Liver (tissue), 9 donors: ENCODE measurements around the gene THADA. TPM values are rescaled to one million over a fixed set of nuclear protein-coding genes. Genes with fewer than 3 reads are reported as not detected.

Experiments
- DNase-seq: peaks from one replicate; pipeline ENCODE4 v3.0.0-alpha.2; 2017; ENCODE audit warnings: low spot score
- H3K27ac ChIP-seq, 2 donors: one replicate each; pipeline ENCODE4 v1.7.0; 2013; ENCODE audit warnings: inconsistent platforms in 2 of 2, low read length in 2 of 2, control low read depth in 1 of 2, low read depth in 1 of 2, mild to moderate bottlenecking in 1 of 2
- H3K27me3 ChIP-seq, 4 donors: one replicate each; pipeline versions ENCODE4 v1.6.1 to v1.7.0; 2013; ENCODE audit warnings: low read length in 3 of 4, inconsistent platforms in 1 of 4, mild to moderate bottlenecking in 1 of 4, moderate library complexity in 1 of 4; ENCODE audit not compliant: control insufficient read depth in 4 of 4, insufficient read depth in 4 of 4
- H3K36me3 ChIP-seq, 4 donors: one replicate each; pipeline versions ENCODE4 v1.6.1 to v1.7.0; 2013; ENCODE audit warnings: low read length in 3 of 4, mild to moderate bottlenecking in 3 of 4, low read depth in 1 of 4, moderate library complexity in 1 of 4; ENCODE audit not compliant: control insufficient read depth in 4 of 4, insufficient read depth in 3 of 4
- H3K4me1 ChIP-seq, 4 donors: one replicate each; pipeline versions ENCODE4 v1.6.1 to v1.7.0; 2013; ENCODE audit warnings: low read length in 3 of 4, mild to moderate bottlenecking in 3 of 4, moderate library complexity in 1 of 4; ENCODE audit not compliant: control insufficient read depth in 4 of 4, insufficient read depth in 4 of 4
- H3K4me3 ChIP-seq, 3 donors: one replicate each; pipeline versions ENCODE4 v1.6.1 to v1.7.0; 2013; ENCODE audit warnings: low read length in 3 of 3, control low read depth in 1 of 3, low read depth in 1 of 3, mild to moderate bottlenecking in 1 of 3
- H3K9ac ChIP-seq, 2 donors: one replicate each; pipeline ENCODE4 v1.7.0; 2013; ENCODE audit warnings: low read length in 2 of 2, mild to moderate bottlenecking in 2 of 2, moderate library complexity in 2 of 2, control low read depth in 1 of 2, low read depth in 1 of 2
- H3K9me3 ChIP-seq, 4 donors: one replicate each; pipeline versions ENCODE4 v1.6.1 to v1.7.0; 2013; ENCODE audit warnings: low read length in 3 of 4; ENCODE audit not compliant: control insufficient read depth in 4 of 4
- EGR1 ChIP-seq, 2 donors: IDR thresholded peaks; 2 replicates each; pipeline ENCODE4 v1.6.1; 2016 to 2018; ENCODE audit warnings: antibody characterized with exemption in 2 of 2, low read depth in 2 of 2
- FOXA1 ChIP-seq: IDR thresholded peaks from 2 replicates; pipeline ENCODE4 v1.6.1; 2016; ENCODE audit warnings: antibody characterized with exemption
- FOXA2 ChIP-seq: IDR thresholded peaks from 2 replicates; pipeline ENCODE4 v1.6.1; 2016; ENCODE audit warnings: antibody characterized with exemption
- GABPA ChIP-seq, 2 donors: IDR thresholded peaks in 1 of 2; conservative IDR thresholded peaks in 1 of 2; 2 replicates each; pipeline ENCODE4 v1.6.1; 2016; ENCODE audit warnings: antibody characterized with exemption in 2 of 2, mild to moderate bottlenecking in 1 of 2, moderate library complexity in 1 of 2
- HNF4A ChIP-seq, 2 donors: conservative IDR thresholded peaks; 2 replicates each; pipeline ENCODE4 v1.6.1; 2016; ENCODE audit warnings: antibody characterized with exemption in 2 of 2, mild to moderate bottlenecking in 2 of 2
- HNF4G ChIP-seq: IDR thresholded peaks from 2 replicates; pipeline ENCODE4 v1.6.1; 2016; ENCODE audit warnings: antibody characterized with exemption
- JUND ChIP-seq, 2 donors: IDR thresholded peaks; 2 replicates each; pipeline ENCODE4 v1.6.1; 2016; ENCODE audit warnings: antibody characterized with exemption in 2 of 2
- NR2F2 ChIP-seq: IDR thresholded peaks from 2 replicates; pipeline ENCODE4 v1.6.1; 2016; ENCODE audit warnings: antibody characterized with exemption
- RAD21 ChIP-seq, 2 donors: IDR thresholded peaks; 2 replicates each; pipeline ENCODE4 v1.6.1; 2016; ENCODE audit warnings: antibody characterized with exemption in 2 of 2, mild to moderate bottlenecking in 2 of 2
- REST ChIP-seq: IDR thresholded peaks from 2 replicates; pipeline ENCODE4 v1.6.1; 2016; ENCODE audit warnings: antibody characterized with exemption, mild to moderate bottlenecking
- RXRA ChIP-seq, 2 donors: IDR thresholded peaks; 2 replicates each; pipeline ENCODE4 v1.6.1; 2017 to 2018; ENCODE audit warnings: antibody characterized with exemption in 2 of 2, mild to moderate bottlenecking in 1 of 2
- SP1 ChIP-seq: IDR thresholded peaks from 2 replicates; pipeline ENCODE4 v1.6.1; 2018; ENCODE audit warnings: antibody characterized with exemption, mild to moderate bottlenecking
- TAF1 ChIP-seq: conservative IDR thresholded peaks from 2 replicates; pipeline ENCODE4 v1.6.1; 2016; ENCODE audit warnings: antibody characterized with exemption, mild to moderate bottlenecking
- YY1 ChIP-seq: IDR thresholded peaks from 2 replicates; pipeline ENCODE4 v1.6.1; 2016; ENCODE audit warnings: antibody characterized with exemption, mild to moderate bottlenecking
- ZBTB33 ChIP-seq: IDR thresholded peaks from 2 replicates; pipeline ENCODE4 v1.6.1; 2016; ENCODE audit warnings: antibody characterized with exemption
- WGBS: extraction: QIAGEN DNeasy Blood & Tissue Kit; methylation state at CpG from one replicate; pipeline ENCODE4 v1.1.7; 2013; 5-methylcytosine and 5-hydroxymethylcytosine counted together
- polyA plus RNA-seq, 2 donors: library from polyadenylated mRNA; stranded (reverse) in 1 of 2; unstranded in 1 of 2; fragments of 200-250 nt in 1 of 2; fragments of >200 nt in 1 of 2; fragmentation: Nextera tagmentation in 1 of 2; extraction: Ambion mirVana in 1 of 2; gene quantifications; one replicate each; pipeline versions ENCODE4 v1.2.1 to v1.2.3, GENCODE V29; 2013 to 2015
- total RNA-seq, 2 donors: library from RNA; depleted of rRNA; stranded (reverse); fragments of >200 nt; gene quantifications; one replicate each; pipeline ENCODE4 v1.2.3, GENCODE V29; 2014
- TF ChIP-seq, protein P1 (sequence below): IDR thresholded peaks from 2 replicates; pipeline ENCODE4 v1.6.1; 2016; ENCODE audit warnings: antibody characterized with exemption
- TF ChIP-seq, protein P2 (sequence below): fragments of 150-350 bp; IDR thresholded peaks from 2 replicates; pipeline ENCODE4 v1.5.1; 2017; ENCODE audit warnings: improper control_type of control experiment, low read depth, low read length; ENCODE audit not compliant: missing input control
- TF ChIP-seq, protein P3 (sequence below): IDR thresholded peaks from 2 replicates; pipeline ENCODE4 v1.6.1; 2016; ENCODE audit warnings: antibody characterized with exemption
- donor health status: healthy.
- donor health status: healthy.
- donor health status: healthy.
- donor health status: healthy.
- donor health status: healthy.

The THADA gene
- total and polyA plus RNA-seq, 4 donors: 12.0 to 37.2 (median 22.3) TPM

DNA sequence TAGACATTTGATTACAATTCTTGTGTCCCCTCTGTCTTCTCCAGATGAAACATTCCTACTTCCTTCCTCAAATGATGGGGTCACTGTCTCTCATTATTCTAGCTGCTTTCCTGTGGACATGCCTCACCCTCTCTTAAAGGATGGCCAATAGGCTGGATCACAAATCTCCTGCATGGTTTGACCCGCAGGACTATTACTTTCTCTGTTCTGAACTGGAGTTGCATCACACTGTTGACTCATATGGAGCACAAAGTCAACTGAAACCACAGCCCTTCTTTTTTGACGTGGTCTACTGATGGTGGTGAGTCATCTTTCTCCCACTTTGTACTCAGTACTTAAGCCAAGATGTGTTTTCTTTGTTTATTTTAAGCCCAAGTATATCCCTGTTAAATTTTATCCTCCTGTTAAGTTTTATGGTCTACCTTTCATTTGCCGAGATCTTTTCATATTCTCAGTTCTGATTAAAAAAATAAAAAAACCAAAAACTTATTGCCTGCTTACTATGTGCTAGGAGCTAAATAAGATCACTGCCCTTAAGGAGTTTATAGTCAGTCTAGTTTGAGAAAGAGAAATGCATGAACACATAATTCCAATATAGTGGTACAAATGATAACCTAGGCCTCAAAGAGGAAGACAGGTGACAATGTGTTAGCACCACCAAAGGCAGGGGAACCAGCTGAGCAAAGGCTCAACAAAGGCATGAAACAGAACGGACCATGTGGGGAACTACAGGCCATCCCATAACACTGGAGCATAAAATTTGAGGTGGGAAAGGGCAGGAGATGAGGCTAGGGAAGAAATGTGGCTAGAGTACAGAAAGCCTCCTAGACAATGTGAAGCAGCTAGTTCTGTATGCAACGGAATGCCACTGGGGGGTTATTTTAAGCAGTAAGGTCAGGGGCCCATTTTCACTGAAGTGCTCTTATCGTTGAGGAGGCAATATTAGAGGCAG lies 301.8 kb downstream of the THADA start:
- Histone ChIP-seq H3K27me3 (no peaks in the 10 kb centered on the region), H3K4me3 (no peak overlapping the region), H3K9me3 (no peaks in the 10 kb centered on the region), H3K36me3 (no peaks in the 10 kb centered on the region), H3K9ac (peak overlapping the region in 1 of 2 donors; percentile 11), H3K27ac (peak overlapping the region; percentile 64 to 78), H3K4me1 (peaks cover 4 to 27% (median 10%) of the 10 kb centered on the region in 4 donors)
- WGBS: 58% methylated on average over 6 of the region's 6 CpGs
- no peak for DNase-seq
- TF ChIP-seq TAF1 (no peak), RXRA (IDR thresholded peaks at IDR 0.05) (peak; percentile 61 to 88), FOXA1 (peak; percentile 91), YY1 (peak; percentile 83), JUND (IDR thresholded peaks at IDR 0.05) (peak; percentile 99 to 100), REST (peak; percentile 49), EGR1 (IDR thresholded peaks at IDR 0.05; ENCODE audit: low read depth in 2 of 2) (no peak), FOXA2 (peak; percentile 93), RAD21 (IDR thresholded peaks at IDR 0.05) (peak; percentile 59 to 61), HNF4A (conservative IDR thresholded peaks at IDR 0.05) (peak; percentile 74 to 91), ZBTB33 (peak; percentile 80), GABPA (IDR thresholded peaks at IDR 0.05 in 1 of 2, conservative IDR thresholded peaks at IDR 0.05 in 1 of 2) (peak in 1 of 2 donors; percentile 29), NR2F2 (peak; percentile 37), HNF4G (no peak), SP1 (peak; percentile 73)
- TF ChIP-seq, protein P1, sequence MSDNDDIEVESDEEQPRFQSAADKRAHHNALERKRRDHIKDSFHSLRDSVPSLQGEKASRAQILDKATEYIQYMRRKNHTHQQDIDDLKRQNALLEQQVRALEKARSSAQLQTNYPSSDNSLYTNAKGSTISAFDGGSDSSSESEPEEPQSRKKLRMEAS: peak; percentile 73
- TF ChIP-seq, protein P2, sequence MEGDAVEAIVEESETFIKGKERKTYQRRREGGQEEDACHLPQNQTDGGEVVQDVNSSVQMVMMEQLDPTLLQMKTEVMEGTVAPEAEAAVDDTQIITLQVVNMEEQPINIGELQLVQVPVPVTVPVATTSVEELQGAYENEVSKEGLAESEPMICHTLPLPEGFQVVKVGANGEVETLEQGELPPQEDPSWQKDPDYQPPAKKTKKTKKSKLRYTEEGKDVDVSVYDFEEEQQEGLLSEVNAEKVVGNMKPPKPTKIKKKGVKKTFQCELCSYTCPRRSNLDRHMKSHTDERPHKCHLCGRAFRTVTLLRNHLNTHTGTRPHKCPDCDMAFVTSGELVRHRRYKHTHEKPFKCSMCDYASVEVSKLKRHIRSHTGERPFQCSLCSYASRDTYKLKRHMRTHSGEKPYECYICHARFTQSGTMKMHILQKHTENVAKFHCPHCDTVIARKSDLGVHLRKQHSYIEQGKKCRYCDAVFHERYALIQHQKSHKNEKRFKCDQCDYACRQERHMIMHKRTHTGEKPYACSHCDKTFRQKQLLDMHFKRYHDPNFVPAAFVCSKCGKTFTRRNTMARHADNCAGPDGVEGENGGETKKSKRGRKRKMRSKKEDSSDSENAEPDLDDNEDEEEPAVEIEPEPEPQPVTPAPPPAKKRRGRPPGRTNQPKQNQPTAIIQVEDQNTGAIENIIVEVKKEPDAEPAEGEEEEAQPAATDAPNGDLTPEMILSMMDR: no peak
- TF ChIP-seq, protein P3, sequence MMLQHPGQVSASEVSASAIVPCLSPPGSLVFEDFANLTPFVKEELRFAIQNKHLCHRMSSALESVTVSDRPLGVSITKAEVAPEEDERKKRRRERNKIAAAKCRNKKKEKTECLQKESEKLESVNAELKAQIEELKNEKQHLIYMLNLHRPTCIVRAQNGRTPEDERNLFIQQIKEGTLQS: peak; percentile 98
